Epithelial cell of proximal tubule (primary cell): ENCODE results near the gene FARSB. TPM values are rescaled to one million over a fixed set of nuclear protein-coding genes. Genes with fewer than 3 reads are reported as not detected.

Experiments
- DNase-seq: peaks from one replicate; pipeline ENCODE4 v3.0.0-alpha.2; 2011; ENCODE audit warnings: low read depth
- H3K4me3 ChIP-seq: 2 replicates; pipeline ENCODE4 v1.5.1; 2011; ENCODE audit warnings: low read depth, mild to moderate bottlenecking, low read length
- total RNA-seq: library from RNA; depleted of rRNA; stranded (reverse); fragments of >200 nt; gene quantifications from 2 replicates; pipeline ENCODE4 v1.2.3, GENCODE V29; 2015
- TF ChIP-seq, protein P1 (sequence below): conservative IDR thresholded peaks from 2 replicates; pipeline ENCODE4 v1.5.1; 2012; ENCODE audit warnings: low read depth, mild to moderate bottlenecking, low read length

The FARSB gene
- total RNA-seq, 1 donor from 2014 or later: 18.3 TPM

DNA sequence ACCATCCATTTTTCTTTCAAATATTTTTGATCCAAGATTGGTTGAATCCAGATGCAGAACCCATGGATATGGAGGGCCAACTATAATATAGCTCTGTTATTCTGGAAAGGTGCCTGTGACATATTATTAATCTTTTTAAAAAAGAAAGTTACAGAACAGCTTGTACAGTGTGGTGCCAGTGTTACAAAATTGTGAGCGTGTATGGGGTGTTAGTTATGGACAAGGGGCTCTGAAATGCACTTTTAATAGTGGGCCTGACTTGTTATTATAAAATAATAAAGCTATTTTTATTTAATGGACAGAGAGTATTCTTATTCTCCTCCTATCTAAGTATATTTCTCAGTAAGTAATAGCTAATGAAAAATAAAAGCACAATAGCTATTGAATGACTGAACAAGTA lies 111.2 kb downstream of the FARSB start:
- no peak for DNase-seq
- TF ChIP-seq, protein P1, sequence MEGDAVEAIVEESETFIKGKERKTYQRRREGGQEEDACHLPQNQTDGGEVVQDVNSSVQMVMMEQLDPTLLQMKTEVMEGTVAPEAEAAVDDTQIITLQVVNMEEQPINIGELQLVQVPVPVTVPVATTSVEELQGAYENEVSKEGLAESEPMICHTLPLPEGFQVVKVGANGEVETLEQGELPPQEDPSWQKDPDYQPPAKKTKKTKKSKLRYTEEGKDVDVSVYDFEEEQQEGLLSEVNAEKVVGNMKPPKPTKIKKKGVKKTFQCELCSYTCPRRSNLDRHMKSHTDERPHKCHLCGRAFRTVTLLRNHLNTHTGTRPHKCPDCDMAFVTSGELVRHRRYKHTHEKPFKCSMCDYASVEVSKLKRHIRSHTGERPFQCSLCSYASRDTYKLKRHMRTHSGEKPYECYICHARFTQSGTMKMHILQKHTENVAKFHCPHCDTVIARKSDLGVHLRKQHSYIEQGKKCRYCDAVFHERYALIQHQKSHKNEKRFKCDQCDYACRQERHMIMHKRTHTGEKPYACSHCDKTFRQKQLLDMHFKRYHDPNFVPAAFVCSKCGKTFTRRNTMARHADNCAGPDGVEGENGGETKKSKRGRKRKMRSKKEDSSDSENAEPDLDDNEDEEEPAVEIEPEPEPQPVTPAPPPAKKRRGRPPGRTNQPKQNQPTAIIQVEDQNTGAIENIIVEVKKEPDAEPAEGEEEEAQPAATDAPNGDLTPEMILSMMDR: no peak
- no peak overlapping the region for H3K4me3 ChIP-seq

DNA sequence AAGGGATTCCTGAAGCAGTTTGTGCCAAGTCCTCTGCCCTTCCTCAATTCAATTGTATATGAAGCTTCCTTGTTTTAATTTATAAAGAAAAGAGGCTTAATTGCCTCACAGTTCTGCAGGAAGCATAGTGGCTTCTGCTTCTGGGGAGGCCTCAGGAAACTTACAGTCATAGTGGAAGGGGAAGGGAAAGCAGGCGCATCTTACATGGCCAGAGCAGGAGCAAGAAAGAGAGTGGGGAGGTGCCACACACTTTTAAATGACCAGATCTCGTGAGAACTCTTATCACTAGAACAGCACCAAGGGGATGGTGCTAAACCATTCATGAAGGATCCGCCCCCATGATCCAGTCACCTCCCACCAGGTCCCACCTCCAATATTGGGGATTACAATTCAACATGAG lies 117.4 kb downstream of the FARSB start:
- DNase-seq: no peak
- no peak overlapping the region for H3K4me3 ChIP-seq
- TF ChIP-seq, protein P1: no peak

DNA sequence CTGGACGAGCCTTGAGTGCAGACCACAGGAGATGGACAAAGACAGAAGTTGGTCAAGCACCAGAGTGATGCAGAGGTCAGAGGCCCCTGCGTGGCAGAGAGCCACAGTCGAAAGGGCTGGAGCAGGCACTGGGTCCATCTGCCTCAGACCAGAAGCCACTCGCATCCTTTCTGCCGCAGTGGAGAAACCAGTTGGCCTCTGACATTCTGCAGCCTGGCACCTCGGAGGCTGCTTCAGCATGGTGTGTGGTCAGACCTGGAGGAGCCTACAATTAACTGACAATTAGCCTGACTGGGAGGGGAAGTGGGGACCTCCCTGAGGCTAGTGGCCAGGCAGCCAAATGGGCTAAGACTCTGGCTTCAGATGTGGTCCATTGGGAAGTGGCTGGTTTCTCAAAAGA lies 120.4 kb downstream of the FARSB start:
- TF ChIP-seq, protein P1: no peak
- no peak for DNase-seq
- H3K4me3 ChIP-seq: no peak overlapping the region

DNA sequence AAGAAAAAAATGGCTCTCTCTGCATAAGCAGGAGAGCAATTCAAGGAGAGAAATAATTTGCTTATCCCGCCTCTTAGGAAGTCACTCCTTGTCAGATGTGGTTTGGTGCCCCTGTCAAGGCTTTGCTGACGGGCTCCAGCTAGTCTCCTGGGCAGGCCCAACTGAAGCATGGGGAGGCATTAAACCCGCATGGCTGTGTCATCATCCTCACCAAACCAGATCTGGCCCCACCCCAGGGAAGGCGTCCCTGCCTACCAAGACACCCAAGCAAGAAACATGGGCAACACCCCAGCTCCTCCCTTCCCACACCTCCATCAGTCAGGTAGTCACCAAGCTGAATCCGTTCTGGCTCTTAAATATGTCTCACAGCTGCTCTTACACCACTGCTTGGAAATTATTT lies 123.6 kb downstream of the FARSB start:
- DNase-seq: no peak
- H3K4me3 ChIP-seq: no peak overlapping the region
- TF ChIP-seq, protein P1: no peak

DNA sequence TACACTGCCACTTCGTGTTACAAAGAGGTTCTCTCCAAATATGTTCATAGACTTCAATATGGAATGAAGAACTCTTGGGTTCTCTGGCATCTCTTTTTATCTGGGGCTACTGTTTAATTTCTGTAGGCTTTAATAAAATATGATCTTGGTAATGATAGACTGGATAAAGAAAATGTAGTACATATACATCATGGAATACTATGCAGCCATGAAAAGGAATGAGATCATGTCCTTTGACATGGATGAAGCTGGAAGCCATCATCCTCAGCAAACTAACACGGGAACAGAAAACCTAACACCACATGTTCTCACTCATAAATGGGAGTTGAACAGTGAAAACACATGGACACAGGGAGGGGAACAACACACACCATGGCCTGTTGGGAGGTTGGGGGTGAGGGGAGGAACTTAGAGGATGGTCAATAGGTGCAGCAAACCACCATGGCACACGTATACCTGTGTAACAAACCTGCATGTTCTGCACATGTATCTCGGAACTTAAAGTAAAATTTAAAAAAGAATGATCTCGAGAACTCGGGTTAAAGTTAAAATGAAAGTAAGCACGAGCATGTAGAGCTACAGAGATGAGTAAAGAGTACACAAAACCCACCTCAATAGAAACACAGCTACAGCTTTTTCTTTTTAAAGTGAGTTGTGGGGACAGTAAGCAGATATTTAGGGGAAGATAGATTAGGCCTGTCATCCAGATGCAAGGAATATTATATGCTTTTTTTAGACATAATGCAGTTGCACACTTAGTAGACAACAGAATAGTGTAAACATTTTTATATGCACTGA lies 129.2 kb downstream of the FARSB start:
- TF ChIP-seq, protein P1: no peak
- no peak overlapping the region for H3K4me3 ChIP-seq
- DNase-seq: no peak

DNA sequence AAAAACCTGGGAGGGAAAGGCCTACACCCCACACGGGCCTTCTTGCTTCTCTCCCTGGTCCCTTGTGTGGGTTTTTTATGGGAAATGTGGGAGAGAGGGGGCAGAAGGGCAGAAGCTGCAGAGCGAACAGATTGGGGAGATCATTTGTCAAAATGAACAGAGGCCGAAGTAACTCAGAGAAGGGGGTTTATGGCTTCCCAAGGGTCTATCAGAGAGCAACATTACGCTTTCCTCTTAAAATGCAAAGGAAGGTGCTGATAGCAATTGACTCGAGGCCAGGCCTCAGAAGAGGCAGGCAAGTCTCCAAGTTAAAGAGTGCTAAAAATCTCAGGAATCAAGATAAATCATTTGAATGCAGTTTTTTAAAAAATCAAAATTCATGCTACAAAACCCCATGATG lies 130.1 kb downstream of the FARSB start:
- TF ChIP-seq, protein P1: no peak
- no peak overlapping the region for H3K4me3 ChIP-seq
- DNase-seq: no peak
